HG03108 (cell line): ENCODE data around the gene ABCA4.

Experiments used
- ATAC-seq: cut with Tn5 transposase; IDR thresholded peaks from one replicate; pipeline ENCODE4 v1.9.1; 2021; ENCODE audit warnings: moderate library complexity; ENCODE audit not compliant: unreplicated experiment

The ABCA4 gene

DNA sequence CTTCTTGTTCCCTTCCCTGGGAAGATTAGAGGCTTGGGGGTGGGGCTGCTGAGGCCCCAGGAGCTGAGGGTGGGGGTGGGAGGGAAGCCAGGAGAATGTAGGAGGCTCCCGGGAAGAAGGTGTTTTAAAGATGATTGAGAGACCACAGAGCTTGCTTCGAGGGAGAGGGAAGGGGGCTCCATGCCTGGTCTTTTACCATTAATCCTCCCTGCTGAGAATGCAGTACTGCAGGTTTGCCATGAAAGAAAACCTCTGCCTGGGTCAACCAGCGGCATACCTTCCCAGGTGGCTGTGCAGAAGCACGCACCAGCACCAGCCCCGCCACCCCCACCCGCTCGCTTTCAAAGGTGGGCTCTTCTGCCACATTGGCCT, 15.4 kb downstream of the ABCA4 start:
- ATAC-seq, result no peak

DNA sequence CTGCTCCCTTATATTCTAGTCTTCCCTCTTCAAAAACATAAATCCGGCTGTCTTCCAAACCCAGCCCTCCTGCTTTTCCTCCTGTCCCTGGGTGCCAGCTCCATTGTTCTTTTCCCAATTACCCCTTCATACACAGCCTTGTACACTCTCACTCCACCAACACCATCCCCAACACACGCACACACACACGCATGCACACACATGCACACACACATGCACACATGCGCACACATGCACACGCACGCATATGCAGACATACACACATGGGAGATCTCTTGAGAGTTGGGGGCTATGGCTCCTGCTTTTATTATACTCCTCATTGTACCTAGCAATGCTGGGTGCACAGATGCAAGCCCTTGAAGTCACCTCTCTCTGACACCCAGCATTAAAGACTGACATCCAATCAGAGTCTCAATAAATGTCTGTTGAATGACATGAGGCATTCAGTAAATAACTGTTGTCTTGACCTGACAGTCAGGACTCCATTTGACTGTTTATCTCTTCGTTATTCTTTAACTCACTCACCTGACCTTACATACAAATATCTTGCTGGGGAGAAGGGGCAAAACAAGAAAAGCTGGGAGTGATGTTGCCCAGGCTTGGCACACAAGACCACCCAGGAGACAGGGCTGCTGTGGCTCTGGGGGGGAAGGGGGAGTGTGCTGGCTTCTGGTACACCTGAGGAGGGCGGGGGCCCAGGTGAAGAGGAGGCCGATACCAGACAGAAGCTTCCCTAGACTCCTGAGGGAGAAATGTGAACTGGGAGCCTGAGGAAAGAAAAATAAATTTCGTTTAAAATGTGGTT, 16.0 kb downstream of the ABCA4 start:
- no peak for ATAC-seq

DNA sequence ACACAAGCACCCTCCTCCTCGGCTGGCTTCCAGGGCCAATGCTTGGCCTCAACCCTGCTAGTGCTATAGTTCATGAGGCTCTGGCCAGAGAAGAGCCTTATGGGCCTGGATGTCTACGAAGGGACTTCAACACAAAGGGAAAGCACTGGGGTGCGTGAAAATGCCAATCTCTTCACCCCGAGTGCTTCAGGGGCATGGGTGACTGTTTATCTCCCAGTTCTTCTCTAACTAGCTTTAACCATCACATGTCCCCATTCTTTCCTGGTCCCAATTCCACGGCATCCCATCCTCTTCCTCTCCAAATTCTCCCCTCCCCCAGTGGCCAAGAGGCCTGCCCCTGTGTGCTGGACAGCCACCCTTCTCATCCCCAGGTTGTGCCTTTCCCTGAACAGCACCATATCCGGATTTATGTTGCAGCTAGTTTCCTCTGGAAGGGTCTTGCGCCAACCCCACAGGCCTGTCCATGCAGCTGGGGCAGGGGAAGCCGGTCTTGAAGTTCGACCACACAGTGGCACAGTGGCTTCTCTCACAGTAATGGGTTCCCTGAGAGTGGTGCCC, 16.7 kb downstream of the ABCA4 start:
- no peak for ATAC-seq

DNA sequence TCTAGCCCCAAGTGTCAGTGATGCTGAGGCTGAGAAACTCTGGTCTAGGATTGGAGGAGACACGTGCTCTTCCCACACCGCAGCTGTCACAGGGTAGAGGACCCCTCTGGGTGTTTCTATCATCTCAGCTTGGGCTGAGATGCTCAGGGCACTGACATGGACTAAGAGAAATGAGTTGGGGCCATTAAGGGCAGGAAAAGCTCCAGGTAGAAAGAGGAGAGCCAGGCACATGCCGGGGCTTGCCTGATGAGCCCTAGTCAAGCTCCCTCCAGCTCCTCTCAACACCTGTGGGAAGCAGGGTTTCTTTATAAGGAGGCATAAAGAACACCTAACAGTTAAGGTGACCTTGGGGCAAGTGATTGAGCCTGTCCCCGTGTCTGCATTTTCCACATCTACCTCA, 17.3 kb downstream of the ABCA4 start:
- no peak for ATAC-seq

DNA sequence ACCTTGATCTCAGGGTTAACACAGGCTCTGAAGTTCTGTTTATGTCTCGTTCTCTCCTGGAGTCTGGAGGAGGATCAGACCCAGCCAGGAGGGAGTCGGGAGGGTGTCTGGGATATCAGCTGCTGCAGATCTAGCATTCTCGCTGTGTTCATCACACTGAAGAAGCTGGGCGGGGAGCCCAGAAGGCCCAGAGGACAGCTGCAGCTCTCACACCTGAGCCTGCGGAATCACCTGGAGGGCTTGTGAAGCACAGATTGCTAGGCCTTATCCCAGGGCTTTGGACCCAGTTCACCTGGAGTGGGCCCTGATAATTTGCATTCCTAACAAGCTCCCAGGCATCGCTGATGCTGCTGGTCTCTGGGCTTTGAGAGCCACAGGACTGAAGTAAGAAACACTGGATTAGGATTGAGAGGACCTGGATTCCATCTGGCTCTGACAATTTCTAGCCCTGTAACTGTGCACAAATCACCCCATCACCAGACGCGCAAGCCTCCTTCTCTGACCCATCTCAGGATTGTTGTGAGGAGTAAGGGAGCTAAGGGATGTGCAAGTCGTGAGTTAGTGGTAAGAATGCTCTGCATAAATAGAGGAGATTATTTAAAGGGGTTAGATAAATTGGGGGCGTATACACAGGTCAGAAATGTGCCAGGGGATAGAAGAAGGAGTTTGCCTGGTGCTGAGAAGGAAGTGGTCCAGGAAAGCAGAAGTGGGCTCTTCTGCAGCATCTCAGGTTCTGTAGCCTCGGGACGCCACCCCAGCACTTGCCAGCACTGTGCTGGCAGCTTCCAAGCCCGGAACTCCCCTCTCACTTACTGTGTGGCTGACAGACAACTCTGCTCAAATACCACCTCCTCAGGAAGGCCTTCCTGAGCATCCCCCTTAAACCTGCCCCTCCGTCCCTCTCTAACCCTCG, 19.1 kb downstream of the ABCA4 start:
- ATAC-seq, result no peak

DNA sequence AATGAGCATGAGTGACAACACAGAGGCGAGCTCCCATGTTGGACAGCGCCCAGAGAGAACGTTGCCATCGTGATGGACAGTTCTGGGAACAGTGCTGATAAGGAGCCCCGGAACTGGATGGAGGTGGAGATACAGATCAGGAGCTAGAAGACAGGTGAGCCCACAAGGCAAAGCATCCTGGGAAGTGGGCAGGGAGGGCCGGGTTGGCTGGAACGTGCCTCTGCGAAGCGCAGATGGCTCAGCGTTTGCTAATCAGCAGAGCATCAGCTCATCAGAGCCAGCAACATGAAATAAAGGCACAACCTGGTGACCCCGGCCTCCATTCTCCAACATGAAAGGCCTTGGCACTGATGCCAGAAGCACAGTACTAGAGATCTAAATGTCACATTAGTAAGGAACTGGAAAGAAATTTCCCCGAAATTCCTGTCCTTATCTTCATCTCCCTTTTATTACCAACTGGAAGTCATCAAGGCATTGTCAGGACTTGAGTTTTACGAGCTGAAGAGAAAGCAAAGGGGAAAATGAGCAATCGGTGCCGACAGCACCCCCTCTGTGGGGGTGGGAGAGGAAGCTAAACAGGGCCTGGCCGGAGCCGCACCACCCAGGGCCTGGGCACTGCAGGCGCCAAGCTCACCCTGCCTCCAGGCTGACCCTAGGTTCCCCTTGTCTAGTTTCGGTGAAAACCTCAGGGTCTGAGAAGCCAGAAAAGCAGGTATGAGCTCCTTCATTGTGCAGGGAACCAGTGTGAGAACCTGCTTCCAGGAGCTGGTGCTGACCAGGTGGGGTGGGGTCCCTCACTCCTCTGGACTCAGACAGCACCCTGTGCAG, 19.9 kb downstream of the ABCA4 start:
- no peak for ATAC-seq

DNA sequence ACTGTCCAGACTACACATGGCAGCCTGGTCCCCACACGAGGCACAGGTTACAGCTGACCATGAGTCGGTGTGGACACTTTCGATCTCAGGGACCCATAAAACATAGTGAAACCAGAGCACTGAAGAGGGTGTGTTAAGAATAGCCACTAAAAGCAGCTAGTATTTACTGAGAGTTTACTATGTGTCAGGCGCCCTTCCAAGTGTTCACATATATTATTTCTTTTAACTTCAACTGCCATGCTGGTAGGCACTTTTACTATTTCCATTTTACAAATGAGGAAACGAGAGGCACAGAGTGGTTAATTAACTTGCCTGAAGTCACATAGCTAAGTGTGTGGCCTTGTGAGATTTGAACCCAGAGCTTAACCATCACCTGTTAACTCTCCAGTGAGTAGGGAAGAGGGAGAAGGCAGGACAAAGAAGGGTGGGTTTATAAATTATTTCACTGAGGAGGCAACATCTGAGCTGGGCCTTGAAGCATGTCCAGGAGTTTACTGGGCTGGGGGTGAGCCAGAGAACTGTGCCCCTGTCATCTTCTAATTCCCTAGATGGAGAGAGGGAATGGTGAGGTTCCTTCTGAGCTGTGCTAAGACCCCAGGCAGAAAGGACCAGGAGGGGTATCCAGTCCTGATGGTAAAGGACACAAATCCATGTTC, 20.7 kb downstream of the ABCA4 start:
- ATAC-seq, result no peak

DNA sequence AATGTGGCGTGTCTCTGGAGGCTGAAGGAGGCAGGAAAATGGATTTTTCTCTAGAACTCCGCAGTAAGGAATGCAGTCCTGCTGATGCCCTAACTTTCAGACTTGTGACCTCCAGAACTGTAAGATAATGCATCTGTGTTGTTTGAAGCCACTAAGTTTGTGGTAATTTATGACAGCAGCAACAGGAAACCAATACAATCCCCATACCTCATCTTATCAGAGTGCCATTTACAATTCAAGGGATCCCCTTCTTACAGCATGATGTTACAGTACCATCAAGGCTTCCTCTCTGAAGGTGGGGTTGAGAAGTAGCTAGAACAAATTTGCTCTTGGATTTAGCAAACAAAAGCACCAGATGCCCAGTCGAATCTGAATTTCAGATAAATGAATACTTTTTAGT, 21.6 kb downstream of the ABCA4 start:
- ATAC-seq, result no peak

DNA sequence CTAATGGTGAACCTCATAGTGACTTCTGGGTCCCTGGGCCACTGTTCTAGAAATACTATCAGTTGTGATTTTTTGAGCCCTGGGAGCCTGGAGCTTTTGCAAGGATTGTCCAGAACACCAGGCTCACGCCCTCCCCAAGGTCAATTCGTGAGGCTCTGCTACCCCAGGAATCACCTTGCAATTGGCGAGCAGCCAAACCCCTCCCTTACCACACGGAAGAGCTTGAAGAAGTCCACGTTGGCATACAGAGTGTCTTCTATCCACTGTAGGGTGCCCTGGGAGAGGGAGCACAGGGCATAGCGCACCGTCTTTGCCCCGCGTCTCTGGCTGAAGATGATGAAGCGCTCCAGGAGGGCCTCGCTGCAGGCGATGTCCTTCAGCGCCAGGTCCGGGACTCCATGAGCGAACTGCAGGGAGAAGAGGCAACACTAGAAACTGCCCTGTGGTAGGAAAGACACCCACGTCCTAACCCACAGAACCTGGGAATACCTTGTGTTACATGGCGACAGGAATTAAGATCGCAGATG, 22.3 kb downstream of the ABCA4 start:
- no peak for ATAC-seq

DNA sequence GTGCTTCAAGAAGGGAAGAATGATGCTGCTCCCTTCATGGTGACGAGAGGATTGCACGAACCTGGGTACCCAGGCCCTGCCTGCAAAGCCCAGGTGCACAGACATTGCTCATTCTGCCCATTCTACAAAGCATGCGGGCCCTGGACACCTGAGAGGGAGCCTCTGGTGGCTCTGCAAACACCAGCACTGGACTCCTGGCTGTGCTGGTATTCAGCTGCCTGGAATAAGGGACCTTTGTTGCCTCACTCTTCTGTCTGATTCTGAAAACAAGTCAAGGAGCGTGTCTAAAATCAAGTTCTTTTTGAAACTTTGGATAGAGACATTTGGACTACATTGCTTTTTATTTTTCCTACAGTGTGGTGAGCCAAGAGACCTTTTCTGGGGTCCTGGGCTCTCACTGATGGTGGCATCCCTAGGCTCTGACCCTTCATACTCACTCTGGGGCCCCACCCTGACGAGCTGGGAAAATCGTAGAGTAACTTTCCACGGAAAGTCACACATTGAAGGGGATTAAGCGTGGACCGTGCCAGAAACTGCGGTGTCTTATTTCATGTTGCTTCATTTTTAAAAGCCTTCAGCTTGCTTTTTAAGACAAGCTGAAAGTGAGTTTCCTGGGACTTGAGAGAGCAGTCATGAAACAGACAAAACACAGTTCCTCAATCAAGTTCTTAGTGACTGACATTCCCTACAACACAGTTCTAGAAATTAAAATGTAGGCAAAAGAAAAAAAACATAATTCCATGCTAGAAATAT, 24.0 kb downstream of the ABCA4 start:
- ATAC-seq, result no peak

DNA sequence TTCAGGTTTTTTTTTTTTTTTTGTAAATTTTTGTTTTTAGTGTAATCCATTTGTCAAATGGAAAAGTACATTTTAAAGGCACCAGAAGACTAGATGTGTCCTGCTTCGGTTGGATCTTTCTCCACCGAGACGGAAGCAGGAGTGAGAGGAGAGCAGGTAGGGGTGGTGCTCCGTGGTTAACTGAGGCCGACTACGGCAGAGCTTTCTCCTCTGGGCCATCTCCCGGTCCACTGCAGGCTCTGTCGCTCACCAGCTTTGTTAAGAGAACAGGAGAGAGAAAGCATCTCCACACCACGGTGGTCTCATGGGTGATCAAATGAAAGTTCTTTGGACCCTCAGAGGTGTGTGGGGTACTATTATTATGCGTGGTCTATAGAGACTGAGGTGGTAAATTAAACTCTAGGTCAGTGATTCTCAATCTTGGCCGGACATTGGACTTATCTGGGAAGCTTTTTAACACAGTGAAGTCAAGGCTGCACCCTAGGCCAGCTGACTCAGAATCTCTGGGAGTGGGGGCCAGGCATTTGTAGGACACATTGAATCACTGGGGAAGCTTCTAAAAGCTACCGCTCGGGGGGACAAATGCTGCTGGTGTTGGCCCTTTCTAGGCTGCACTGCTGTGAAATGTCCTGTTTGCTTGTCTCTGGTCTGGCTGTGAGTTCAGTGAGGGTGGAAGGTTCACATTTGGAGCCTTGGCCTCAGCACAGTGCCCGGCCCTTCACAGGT, 25.0 kb downstream of the ABCA4 start:
- ATAC-seq, result no peak

DNA sequence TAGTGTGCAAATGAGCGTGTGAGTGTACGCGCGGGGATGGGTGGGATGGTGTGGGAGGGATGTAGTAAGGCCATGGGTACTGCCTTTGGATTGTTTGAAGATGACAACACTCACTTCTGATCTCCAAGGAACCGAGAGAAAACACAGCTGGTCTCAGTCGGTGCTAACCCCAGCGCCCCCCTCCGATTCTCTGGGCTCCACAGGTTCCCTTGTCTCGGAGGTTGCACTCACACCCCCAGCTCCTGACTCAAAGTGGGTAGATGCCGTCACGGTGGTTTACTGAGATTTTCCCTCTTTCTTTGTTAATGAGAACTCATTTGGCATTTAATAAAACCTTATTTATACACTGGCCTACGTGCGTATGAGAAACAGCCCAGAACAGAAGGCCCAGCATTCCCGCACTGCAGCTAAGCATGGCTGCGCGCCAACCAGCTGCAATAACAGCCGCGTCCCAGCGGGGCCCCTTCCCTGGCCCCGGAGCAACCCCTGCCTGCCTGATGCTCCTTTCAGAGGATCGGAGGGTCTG, 25.8 kb downstream of the ABCA4 start:
- no peak for ATAC-seq

DNA sequence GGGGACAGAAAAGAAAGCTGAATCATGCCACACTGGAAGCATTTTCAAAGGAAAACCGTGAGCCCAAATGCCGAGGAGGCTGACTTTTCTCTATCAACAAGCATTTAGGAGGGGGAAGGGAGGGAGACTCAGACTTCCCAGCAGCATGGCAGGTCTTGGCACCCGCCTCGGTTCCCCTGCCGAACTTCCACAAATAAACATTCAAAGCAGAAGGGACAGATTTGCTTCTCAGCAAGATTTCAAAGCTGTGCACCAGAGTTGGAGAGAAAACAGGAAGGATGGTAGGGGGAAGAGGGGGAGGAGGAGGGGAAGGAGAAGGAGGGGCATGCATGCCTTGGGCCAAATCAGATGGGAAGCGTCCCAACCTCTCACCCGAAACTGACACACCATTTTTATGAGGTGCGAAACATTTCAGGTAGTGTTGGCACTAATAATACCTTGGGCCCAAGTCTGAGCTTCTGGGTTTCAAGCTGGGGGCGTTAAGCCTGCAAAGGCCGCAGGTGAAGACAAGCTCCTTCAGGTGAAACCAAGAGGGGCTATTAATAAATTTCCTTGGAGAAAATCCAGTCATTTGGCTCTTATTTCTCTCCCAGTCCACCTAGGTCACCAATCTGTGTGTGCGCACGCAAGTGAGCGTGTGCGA, 26.4 kb downstream of the ABCA4 start:
- no peak for ATAC-seq

DNA sequence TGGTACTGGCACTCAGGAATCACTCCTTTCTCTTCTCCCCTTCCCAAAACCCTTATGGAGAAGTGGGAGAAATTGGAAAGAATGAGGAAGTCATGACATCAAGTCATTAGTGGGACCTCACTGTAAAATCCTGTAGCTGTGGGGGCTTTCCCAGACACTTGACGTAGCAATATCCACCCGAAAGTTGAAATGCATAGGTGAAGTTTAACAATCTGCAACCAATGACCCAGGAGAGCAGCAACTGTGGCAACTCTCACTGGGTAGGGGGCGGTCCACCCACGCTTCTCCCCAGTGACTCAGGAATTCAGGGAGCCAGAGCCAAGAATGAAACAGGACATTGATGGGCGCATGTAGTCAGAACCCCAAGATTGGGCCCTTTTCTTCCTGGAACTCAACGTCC, 27.0 kb downstream of the ABCA4 start:
- no peak for ATAC-seq

DNA sequence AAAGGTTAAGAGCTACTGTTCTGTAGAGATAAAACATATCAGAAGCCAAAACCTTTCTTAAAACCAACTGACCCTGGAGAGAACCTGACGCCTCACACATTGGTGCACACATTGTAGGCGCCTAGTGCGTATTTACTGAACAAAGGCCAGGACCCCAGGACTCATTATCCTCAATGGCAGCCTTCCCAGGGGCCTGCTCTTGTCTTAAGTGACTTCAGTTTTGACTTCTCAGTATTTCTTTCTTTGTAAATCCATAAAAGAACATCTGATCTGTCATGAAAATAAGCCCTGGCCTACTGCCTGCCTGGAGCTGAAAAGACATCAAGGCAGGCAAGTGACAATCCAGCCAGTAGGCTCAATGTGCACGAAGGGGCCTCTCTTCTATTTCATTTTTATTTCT, 27.6 kb downstream of the ABCA4 start:
- ATAC-seq, result no peak

DNA sequence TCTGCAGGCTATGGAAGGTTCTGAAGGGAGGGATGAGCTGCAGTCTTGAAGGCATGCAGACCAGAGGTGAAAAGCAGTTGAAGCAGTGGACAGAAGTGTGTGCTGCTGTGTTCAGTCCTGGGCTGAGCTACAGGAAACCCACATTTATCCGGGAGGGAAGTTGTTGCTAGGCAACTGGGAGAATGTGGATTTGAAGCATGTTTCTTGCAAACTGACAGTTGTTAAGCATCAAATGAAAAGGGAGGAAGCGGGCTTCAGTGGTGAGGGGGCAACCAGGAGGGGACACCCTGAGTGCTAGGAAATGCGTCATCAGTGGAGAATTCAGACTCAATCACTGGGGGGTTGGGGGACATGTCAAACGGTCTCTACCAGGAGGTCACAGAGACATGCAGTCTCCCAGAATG, 28.7 kb downstream of the ABCA4 start:
- ATAC-seq, result no peak

DNA sequence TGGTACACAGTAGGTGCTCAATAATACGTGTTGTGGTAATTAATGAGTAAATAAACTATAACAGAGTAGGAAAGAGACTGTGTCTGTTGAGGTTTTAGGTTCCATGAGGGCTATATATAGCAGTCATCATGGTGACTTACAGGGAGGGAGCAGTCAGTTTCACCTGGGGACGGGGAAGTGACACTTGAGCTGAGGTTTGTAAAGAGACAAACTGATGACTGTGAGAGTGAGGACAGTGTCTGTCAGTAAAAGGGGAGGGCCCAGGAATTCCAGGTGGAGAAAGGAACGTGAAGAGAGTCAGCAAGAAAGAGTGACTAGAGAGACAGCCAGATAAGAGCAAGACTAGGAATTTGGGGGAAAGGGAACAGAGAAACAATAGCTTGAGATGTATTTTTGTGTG, 30.2 kb downstream of the ABCA4 start:
- no peak for ATAC-seq

DNA sequence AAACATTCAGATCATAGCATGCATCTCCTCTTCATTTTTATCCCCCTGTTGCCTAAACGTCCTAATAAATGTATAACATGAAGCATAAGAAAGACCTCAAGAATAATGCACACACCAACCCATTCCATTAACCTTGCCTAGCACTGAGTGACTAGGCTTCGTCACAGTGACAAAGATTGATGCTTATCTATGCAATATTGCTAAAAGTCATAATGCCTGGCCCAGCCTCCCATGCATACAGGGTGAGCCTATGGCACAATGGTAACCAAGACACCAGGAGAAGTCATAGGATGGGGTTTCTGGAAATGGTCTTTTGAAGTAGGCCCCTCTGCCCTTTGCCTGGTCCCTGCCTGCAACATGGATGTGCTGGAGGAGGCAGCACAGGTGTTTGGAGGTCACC, 33.8 kb downstream of the ABCA4 start:
- ATAC-seq, result no peak
